CD4-positive, alpha-beta T cell treated with Interleukin-4 for 1 hour (primary cell): Measurements from ENCODE around the gene CAPN12.
"Not testable (repeated sequence)": the region's sequence is repeated elsewhere in the genome, so short reads cannot be mapped to it uniquely, and the experiment has no call there.

Experiments used
- DNase-seq, 2 donors: peaks; one replicate each; pipeline ENCODE4 v3.0.0-alpha.2; 2020 to 2022

Gene CAPN12, protein sequence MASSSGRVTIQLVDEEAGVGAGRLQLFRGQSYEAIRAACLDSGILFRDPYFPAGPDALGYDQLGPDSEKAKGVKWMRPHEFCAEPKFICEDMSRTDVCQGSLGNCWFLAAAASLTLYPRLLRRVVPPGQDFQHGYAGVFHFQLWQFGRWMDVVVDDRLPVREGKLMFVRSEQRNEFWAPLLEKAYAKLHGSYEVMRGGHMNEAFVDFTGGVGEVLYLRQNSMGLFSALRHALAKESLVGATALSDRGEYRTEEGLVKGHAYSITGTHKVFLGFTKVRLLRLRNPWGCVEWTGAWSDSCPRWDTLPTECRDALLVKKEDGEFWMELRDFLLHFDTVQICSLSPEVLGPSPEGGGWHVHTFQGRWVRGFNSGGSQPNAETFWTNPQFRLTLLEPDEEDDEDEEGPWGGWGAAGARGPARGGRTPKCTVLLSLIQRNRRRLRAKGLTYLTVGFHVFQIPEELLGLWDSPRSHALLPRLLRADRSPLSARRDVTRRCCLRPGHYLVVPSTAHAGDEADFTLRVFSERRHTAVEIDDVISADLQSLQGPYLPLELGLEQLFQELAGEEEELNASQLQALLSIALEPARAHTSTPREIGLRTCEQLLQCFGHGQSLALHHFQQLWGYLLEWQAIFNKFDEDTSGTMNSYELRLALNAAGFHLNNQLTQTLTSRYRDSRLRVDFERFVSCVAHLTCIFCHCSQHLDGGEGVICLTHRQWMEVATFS

DNA sequence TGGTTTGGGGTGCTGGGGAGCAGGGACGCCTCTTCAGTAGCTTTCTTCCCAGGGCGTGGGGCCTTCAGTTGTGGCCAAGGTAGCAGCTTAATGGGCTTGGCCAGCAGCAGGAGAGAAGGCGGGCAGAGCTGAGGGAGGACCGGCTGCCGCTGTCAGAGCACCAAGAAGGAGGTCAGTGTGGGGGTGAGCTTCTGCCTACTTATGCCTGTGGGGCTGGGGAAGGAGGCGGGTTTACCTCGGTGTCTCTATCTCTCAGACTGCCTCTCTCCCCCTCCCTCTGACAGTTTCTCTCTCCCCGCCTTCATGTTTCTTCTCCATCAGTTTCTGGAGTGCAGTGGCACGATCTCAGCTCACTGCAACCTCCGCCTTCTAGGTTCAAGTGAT, at the start of gene CAPN12:
Gene CAPN12, minus strand, starts transcription at position 177 of the 384 bp plus-strand sequence. CDS start 309 bp downstream, outside the sequence.
- no peak for DNase-seq

DNA sequence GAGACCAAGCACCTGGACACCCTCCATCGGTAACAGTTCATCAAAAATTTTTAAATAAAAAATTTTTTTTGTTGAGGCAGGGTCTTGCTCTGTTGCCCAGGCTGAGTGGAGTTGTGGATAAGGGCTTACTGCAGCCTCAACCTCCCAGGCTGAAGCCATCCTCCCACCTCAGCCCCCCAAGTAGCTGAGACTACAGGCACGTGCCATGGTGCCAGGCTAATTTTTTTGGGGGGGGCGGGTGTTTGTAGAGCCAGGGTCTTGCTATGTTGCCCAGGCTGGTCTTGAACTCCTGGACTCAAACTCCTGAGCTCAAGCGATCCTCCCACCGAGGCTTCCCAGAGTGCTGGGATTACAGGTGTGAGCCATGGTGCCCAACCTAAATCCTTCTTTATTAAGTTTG, 49.4 kb upstream of the CAPN12 start:
- DNase-seq: no peak

DNA sequence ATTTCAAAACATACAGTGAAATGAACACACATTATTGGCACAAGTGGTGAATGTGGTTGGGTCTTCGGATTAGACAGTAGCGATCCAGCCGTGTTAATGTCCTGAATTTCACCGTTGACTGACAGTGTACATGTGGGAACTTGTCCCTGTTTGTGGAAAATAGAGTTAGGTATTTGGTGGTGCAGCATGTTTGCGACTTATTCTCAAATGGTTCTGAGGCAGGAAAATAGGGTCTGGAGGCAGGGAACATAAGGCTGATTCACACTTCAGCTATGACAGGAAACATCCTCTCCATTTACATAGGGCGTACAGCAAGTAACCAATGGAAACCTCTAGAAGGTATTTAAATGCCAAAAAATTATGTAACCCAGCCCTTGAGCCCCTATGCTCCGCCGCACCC, 48.9 kb upstream of the CAPN12 start:
- no peak for DNase-seq

DNA sequence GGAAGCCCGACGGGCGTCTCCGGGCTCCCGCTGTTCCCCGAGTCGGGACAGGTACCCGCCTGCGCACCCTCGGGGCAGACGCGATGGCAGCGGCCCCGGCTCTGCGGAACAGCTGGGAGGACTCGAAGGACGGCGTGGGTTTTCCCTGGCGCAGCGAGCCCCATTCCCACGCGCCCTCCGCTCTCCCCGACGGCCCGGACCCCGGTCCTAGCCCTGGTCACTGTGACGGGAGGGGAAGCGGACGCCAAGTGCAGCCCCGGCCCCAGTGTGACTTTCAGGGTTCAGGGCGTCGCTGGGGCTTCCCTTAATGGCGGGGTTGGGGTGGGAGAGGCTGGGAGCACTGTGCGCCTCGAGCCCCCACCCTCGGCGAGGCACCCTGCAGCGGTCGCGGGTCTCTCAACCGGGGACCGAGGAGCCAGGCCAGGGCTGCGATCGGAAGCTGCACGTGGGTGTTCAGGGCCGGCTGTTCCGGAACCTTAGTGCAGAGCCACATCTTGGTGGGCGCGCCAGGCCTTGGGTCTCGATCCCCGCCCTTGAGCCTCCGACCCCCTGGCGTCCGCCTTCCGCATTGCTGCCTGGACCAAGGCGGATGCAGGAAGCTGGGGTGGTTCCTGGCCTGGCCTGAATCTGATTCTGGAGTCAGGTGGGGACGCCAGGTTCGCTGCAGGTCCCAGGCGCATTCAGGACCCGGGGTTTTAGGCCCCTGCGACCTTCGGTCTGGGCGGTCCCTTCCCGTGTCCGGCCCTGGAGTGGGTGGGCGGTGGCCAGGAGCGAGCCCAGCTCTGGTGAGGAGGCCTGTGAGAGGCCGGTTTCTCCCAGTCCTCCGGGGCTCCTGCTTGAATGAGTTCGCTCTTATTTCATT, 48.2 kb upstream of the CAPN12 start:
- DNase-seq: peak; percentile 35 to 37

DNA sequence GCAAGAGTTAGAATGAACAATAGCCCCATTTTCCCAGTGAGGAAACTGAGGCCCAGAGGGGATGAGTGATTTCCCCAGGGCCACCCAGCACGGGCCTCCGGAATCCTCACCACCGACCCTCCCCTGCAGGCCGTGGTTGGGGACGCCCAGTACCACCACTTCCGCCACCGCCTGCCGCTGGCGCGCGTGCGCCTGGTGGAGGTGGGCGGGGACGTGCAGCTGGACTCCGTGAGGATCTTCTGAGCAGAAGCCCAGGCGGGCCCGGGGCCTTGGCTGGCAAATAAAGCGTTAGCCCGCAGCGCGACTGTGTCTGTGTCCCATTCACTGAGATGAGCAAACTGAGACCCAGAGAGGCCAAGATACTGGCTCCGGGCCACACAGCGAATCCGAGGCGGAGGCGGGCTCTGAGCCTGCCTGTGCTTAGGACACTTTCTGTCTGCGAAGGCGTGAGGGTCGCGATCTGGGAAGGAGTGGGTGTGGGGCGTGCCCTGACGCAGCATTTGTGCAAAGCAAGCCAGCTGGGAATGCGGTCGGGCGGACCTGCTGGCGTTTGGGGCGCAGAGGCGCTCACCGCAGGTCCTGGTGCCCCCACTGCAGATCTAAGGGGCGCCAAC, 47.3 kb upstream of the CAPN12 start:
- not testable (repeated sequence) for DNase-seq

DNA sequence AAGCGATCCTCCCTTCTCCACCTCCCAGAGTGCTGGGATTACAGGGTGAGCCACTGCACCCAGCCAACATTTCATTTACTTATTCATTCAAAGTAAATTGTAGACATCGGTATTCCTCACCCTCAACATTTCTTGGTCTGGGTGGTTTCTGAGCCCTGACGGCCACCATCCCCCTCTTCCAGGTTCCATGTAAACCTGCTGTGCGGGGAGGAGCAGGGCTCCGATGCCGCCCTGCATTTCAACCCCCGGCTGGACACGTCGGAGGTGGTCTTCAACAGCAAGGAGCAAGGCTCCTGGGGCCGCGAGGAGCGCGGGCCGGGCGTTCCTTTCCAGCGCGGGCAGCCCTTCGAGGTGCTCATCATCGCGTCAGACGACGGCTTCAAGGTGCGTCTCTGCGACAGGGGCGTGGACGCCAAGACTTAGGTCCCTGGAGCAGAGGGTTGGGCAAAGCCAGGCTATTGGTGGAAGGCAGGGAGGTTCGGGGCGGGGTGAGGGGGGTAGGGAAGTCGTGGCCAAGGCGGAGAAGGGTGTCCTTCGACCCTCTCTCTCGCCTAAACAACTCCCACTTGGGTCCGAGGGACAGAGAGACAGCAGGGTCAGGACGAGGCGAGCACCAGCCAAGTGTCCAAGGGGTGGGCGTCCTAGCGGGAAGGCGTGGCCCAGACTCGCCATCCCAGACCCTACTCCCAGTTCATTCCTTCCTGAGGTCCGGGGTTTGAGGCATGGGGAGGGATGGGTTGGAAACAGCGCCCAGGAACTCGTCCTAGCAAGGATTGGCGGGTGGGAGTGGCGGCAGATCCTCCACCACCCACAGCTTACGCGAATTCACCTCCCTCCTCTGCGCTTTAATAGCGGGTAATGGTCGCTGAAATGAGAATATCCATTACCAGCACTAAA, 46.5 kb upstream of the CAPN12 start:
- DNase-seq: not testable (repeated sequence)

DNA sequence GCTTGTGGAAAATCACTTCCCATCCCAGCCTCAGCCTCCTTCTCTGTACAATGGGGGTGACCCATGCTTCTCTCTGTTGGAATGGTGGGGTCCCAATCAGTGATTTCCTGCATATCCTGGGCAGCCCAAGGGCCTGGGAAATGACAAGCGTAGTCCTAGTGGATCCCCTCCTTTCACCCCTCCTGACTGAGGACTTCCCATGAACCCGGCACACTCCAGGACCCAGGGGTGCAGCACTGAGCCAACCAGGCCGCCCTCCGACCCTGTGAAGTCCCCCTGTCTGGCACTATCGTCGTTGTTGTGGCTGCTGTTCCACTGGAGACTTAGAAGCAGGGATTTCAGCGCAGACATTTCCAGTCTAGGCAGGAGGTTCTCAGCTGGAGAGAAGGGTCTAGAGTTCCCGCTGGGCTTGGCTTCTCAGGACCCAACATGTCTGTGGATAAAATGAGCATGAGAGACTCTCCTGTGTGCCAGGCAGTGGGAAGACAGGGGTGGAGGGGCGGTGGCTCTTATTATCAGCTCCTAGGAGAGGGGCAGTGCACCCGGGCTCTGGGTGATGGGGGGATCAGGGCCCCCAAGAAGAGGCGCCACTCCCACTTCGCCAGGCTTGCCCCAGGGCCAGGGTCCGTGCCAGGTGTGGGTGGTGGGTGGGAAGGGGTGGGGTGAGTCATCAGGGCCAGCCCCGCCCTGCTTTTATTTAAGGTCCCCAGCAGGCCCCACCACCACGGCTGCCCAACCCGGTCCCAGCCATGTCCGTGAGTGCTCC, 44.4 kb upstream of the CAPN12 start, which contains the start of gene LGALS7B:
Gene LGALS7B, plus strand, starts transcription at position 723 of the 766 bp plus-strand sequence. Its CDS starts 27 bp downstream, at position 750.
- DNase-seq: no peak

DNA sequence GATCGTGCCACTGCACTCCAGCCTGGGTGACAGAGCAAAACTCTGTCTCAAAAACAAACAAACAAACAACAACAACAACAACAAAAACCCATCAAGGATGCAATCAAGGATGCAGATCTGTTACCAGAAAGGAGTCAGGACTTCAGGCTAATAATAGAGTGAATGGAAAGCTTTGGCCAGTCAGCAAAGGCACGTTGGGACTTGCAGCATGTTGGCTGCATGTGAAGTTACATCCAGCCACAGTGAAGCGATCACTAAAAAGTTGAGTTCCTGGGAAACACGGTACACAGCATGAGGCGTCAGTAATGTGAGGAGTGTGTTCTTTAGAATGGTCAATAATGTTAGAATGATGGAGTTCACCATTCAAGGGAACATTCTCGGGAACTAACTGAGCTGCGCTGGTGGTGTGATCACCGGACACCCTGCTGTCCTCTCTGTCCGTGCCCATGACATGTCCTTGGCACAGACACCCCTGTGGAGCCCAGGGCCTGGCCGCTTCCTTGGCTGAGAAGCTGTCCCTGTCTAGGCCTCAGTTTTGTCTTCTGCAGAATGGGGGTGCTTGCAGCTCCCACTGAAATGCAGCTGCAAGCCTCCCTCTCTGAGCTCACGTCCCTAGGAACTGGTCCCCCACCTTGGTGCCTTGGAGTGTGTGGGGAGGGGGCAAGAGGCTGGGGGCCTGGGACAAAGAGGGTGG, 42.4 kb upstream of the CAPN12 start:
- DNase-seq: no peak

DNA sequence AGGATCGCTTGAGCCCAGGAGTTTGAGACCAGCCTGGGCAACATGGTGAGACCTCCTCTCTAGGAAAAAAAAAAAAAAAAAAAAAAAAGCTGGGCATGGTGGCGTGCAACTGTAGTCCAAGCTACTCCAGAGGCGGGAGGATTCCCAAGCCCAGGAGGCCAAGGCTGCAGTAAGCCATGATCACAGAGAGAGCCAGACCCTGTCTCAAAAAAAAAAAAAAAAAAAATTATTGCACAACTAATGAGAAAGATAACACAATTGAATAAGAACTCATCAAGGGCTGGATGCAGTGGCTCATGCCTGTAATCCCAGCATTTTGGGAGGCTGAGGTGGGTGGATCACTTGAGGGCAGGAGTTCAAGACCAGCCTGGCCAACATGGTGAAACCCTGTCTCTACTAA, 41.8 kb upstream of the CAPN12 start:
- not testable (repeated sequence) for DNase-seq

DNA sequence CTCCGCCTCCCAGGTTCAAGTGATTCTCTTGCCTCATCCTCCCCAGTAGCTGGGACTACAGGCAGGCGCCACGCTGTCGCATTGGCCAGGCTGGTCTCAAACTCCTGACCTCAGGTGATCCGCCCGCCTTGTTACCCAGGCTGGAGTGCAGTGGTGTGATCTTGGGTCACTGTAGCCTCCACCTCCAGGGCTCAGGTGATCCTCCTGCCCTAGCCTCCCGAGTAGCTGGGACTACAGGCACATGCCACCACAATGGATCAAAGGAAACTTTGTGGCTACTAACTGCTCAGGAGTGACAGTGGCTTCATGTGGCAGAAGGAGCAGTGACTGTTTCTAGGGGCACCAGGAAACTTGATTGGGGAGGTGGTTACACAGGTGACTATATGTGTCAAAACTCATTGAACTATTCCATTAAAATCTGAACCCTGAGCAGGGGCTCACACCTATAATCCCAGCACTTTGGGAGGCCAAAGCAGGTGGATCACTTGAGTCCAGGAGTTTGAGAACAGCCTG, 41.0 kb upstream of the CAPN12 start:
- no peak for DNase-seq

DNA sequence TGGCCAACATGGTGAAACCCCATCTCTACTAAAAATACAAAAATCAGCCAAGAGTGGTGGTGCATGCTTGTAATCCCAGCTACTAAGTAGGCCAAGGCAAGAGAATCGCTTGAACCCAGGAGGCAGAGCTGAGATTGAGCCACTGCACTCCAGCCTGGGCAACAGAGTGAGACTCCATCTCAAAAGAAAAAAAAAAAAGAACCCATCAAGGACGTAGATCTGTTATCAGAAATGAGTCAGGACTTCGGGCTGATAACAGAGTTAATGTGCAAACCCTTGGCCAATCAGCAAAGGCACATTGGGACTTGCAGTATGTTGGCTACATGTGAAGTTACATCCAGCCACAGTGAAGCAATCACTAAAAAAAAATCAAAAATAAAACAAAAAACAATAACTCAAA, 40.0 kb upstream of the CAPN12 start:
- DNase-seq: no peak

DNA sequence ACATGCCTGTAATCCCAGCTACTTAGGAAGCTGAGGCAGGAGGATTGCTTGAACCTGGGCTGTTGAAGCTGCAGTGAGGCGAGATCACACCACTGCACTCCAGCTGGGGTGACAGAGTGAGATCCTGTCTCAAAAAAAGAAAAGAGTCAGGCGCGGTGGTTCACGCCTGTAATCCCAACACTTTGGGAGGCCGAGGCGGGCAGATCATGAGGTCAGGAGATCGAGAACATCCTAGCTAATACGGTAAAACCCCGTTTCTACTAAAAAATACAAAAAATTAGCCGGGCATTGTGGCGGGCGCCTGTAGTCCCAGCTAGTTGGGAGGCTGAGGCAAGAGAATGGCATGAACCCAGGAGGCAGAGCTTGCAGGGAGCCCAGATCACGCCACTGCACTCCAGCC, 37.9 kb upstream of the CAPN12 start:
- DNase-seq: not testable (repeated sequence)

DNA sequence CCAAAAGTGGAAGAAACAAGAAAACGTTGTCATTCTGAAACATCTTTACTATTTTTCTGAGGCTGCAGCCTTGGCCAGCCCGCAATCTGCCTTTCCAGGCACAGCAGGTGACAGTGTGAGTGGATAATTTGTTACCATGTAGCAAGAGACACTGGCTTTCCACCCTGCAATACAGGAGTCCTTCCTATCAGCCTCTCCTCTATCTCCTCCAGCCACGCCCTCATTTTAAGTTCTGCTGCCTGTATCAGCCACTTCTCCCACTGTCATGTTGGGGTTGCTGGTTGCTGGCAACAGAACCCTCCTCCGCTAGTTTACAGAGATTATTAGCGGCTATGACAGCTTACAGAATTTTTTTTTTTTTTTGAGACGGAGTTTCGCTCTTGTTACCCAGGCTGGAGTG, 36.8 kb upstream of the CAPN12 start:
- no peak for DNase-seq

DNA sequence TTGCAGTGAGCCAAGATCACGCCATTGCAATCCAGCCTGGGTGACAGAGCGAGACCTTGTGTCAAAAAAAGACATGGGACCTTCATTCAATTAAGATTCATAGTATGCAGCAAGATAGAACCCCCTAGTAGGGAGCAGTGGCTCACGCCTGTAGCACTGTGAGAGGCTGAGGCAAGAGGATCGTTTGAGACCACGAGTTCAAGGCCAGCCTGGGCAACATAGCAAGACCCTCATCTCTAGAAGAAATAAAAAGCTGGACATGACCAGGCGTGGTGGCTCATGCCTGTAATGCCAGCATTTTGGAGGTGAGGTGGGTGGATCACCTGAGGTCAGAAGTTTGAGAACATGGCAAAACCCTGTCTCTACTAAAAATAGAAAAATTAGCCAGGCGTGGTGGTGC, 36.2 kb upstream of the CAPN12 start:
- DNase-seq: no peak

DNA sequence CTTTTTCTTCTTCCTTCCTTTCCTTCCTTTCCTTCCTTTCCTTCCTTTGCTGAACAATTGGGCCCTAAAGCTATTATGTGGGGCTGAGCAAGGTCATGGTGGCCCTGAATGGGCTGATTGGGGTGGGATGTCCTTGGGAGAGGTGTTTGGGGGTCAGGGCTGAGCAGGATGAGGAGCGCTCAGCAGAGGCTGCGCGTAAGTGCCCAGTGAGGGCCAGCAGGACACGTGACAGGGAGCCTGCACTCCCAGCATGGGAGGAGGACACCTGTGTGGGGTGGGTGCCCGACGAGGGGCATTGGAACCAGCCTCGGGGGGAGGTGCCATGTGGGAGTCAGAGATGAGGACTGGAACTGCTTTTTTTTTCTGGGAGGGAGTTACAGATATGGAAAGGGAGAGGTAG, 34.5 kb upstream of the CAPN12 start:
- DNase-seq: no peak

DNA sequence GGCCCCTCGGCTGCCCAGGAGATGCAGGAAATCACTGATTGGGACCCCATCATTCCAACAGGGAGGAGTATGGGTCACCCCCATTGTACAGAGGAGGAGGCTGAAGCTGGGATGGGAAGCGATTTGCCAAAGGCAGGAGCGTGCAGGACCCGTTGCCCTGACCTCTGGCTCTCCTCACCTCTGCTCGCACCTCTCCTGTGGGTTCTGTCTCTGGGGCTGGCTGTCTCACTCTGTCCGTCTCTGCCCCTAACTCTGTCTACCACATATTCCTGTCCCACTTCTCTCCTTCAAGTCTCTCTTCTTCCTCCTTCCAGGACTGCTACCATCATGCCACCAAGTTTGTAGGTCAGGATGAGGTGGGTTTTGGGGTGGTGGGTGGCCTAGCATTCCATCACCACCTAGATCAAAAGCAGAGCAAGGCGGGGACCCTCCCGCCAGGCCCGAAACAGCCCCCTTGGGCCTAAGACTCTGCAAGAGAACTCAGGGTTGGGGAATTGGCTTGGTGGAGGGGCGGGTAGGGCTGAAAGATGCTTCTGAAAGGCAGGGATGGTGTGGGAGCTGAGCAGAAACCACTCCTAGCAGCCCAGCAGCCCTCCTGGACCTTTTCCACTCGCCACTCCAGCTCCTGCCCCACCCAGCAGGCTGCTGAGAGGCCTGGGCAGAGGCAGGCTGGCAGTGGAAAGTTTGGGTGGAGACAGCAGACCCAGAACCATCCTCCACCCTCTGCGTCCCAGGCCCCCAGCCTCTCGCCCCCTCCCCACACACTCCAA, 30.1 kb upstream of the CAPN12 start:
- DNase-seq: no peak

DNA sequence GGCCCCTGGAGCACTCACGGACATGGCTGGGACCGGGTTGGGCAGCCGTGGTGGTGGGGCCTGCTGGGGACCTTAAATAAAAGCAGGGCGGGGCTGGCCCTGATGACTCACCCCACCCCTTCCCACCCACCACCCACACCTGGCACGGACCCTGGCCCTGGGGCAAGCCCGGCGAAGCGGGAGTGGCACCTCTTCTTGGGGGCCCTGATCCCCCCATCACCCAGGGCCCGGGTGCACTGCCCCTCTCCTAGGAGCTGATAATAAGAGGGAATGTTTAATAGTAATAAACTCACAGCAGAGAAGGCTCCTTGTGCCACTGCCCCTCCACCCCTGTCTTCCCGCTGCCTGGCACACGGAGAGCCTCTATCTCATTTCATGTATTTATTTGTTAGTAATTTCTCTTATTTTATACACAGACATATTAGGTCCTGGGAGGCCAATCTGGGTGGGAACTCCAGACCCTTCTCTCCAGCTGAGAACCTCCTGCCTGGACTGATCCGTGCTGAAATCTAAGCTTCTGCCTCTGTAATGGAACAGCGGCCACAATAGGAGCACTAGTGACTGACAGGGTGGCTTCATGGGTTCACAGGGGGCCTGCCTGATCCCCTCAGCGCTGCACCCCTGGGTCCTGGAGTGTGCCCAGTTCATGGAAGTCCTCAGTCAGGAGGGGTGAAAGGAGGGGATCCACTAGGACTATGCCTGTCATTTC, 29.3 kb upstream of the CAPN12 start, which contains the start of gene LGALS7:
Gene LGALS7, minus strand, starts transcription at position 49 of the 709 bp plus-strand sequence. Its CDS starts 25 bp downstream, at position 24.
- DNase-seq: no peak

DNA sequence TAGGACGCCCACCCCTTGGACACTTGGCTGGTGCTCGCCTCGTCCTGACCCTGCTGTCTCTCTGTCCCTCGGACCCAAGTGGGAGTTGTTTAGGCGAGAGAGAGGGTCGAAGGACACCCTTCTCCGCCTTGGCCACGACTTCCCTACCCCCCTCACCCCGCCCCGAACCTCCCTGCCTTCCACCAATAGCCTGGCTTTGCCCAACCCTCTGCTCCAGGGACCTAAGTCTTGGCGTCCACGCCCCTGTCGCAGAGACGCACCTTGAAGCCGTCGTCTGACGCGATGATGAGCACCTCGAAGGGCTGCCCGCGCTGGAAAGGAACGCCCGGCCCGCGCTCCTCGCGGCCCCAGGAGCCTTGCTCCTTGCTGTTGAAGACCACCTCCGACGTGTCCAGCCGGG, 27.3 kb upstream of the CAPN12 start:
- DNase-seq: not testable (repeated sequence)
